ENCODE results near the gene EVA1A.

DNA sequence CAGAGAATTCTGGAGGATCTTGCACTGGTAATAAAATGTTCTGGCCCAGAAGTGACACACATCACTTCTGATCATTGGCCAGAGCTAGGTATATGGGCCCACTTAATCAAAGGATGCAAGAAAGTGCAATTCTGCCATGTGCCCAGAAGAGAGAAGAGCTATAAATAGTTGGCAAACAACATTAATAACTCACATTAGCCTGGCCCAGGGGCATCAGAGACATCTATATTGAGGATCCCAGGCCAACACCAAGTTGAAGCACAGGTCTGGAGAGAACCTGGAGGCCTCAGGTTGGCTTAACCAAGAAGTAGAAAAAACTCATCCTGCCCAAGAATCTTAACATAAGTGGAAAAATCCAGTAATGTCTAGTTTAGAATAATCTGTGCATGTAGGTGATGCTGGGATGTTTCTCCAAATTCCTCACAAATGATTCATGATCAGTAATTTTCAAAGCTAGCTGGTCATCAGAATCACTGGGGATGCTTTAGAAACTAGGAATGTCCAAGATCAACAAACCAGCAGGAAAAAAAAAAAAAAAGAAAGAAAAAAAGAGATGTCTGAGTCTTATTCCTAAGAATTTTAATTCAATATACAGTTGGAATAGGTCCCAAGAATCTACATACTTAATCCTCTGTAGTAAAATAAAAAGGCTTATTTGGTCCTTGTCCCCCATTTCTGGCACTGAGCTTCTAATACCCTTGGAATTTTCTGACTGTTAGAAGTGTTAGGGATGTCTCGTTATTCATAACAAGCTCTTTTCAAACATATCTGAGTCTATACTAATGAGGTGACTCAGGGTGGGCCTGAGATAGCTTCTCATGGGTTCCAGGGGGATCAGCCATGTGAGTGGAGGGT is 35.0 kb upstream of the EVA1A start:
- TF ChIP-seq, protein P1, sequence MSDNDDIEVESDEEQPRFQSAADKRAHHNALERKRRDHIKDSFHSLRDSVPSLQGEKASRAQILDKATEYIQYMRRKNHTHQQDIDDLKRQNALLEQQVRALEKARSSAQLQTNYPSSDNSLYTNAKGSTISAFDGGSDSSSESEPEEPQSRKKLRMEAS (IDR thresholded peaks at IDR 0.05) = no peak
- TF ChIP-seq, protein P2, sequence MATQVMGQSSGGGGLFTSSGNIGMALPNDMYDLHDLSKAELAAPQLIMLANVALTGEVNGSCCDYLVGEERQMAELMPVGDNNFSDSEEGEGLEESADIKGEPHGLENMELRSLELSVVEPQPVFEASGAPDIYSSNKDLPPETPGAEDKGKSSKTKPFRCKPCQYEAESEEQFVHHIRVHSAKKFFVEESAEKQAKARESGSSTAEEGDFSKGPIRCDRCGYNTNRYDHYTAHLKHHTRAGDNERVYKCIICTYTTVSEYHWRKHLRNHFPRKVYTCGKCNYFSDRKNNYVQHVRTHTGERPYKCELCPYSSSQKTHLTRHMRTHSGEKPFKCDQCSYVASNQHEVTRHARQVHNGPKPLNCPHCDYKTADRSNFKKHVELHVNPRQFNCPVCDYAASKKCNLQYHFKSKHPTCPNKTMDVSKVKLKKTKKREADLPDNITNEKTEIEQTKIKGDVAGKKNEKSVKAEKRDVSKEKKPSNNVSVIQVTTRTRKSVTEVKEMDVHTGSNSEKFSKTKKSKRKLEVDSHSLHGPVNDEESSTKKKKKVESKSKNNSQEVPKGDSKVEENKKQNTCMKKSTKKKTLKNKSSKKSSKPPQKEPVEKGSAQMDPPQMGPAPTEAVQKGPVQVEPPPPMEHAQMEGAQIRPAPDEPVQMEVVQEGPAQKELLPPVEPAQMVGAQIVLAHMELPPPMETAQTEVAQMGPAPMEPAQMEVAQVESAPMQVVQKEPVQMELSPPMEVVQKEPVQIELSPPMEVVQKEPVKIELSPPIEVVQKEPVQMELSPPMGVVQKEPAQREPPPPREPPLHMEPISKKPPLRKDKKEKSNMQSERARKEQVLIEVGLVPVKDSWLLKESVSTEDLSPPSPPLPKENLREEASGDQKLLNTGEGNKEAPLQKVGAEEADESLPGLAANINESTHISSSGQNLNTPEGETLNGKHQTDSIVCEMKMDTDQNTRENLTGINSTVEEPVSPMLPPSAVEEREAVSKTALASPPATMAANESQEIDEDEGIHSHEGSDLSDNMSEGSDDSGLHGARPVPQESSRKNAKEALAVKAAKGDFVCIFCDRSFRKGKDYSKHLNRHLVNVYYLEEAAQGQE (IDR thresholded peaks at IDR 0.05) = no peak
- TF ChIP-seq TAF1 (conservative IDR thresholded peaks at IDR 0.05) (no peak), SP1 (IDR thresholded peaks at IDR 0.05) (no peak), YY1 (IDR thresholded peaks at IDR 0.05) (no peak), RAD21 (IDR thresholded peaks at IDR 0.05) (no peak), JUND (IDR thresholded peaks at IDR 0.05) (no peak), GABPA (IDR thresholded peaks at IDR 0.05 in 1 of 2, conservative IDR thresholded peaks at IDR 0.05 in 1 of 2) (no peak), RXRA (IDR thresholded peaks at IDR 0.05) (no peak), NR2F2 (IDR thresholded peaks at IDR 0.05) (no peak)
- TF ChIP-seq, protein P3, sequence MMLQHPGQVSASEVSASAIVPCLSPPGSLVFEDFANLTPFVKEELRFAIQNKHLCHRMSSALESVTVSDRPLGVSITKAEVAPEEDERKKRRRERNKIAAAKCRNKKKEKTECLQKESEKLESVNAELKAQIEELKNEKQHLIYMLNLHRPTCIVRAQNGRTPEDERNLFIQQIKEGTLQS (IDR thresholded peaks at IDR 0.05) = no peak
- TF ChIP-seq, protein P4, sequence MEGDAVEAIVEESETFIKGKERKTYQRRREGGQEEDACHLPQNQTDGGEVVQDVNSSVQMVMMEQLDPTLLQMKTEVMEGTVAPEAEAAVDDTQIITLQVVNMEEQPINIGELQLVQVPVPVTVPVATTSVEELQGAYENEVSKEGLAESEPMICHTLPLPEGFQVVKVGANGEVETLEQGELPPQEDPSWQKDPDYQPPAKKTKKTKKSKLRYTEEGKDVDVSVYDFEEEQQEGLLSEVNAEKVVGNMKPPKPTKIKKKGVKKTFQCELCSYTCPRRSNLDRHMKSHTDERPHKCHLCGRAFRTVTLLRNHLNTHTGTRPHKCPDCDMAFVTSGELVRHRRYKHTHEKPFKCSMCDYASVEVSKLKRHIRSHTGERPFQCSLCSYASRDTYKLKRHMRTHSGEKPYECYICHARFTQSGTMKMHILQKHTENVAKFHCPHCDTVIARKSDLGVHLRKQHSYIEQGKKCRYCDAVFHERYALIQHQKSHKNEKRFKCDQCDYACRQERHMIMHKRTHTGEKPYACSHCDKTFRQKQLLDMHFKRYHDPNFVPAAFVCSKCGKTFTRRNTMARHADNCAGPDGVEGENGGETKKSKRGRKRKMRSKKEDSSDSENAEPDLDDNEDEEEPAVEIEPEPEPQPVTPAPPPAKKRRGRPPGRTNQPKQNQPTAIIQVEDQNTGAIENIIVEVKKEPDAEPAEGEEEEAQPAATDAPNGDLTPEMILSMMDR (IDR thresholded peaks at IDR 0.05; ENCODE audit: low read depth, low read length, missing input control) = no peak
